Head of caudate nucleus (tissue), 42 donors: ENCODE results near the gene C4orf17.
A peak's percentile ranks its signal among the peaks of the same experiment; 100 is the strongest.
"Not testable (repeated sequence)": the region's sequence is repeated elsewhere in the genome, so short reads cannot be mapped to it uniquely, and the experiment has no call there.

Source experiments
- DNase-seq, 42 donors: peaks; one replicate each; pipeline versions ENCODE4 v3.0.0 to v3.0.0-alpha.2; 2020 to 2021; ENCODE audit warnings: mixed read lengths in 7 of 42
- intact Hi-C: fragments of 100-400 bp; cut with DNase I; formaldehyde crosslinking; loops from one replicate; pipeline ENCODE4 v1.15.0; 2022

C4orf17 gene

DNA sequence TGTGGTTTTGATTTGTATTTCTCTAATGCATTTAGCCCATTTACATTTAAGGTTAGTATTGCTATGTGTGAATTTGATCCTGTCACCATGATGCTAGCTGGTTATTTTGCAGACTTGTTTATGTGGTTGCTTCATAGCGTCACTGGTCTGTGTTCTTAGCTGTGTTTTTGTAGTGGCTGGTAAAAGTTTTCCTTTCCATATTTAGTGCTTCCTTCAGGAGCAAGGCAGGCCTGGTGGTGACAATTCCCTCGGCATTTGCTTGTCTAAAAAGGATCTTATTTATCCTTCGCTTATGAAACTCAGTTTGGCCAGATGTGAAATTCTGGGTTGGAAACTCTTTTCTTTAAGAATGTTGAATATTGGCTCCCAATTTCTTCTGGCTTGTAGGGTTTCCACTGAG, 23.9 kb downstream of the C4orf17 start:
- intact Hi-C loops, DNase-seq: not testable (repeated sequence)

DNA sequence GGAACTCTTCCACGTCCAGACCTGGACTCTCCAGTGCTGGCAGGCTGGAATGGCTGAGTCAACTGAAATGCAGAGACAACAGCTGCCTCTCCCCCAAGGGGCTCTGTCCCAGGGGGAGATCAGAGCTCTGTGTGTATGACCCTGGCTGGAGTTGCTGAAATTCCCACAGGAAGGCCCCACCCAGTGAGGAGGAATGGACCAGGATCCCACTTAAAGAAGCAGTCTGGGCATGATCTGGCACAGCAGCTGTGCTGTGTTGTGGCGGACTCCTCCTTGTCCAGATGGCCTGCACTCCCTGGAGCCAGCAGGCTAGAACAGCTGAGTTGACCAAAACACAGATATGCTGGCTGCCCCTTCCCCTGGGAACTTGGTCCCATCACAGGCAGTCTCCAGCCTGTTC, 25.4 kb downstream of the C4orf17 start:
- intact Hi-C loops = no loop called here
- no peak for DNase-seq

- intact Hi-C loops = no loop called here
- DNase-seq = no peak
Measured at GRCh38 chr4:99536848-99537247, 26.0 kb downstream of the C4orf17 start.

DNA sequence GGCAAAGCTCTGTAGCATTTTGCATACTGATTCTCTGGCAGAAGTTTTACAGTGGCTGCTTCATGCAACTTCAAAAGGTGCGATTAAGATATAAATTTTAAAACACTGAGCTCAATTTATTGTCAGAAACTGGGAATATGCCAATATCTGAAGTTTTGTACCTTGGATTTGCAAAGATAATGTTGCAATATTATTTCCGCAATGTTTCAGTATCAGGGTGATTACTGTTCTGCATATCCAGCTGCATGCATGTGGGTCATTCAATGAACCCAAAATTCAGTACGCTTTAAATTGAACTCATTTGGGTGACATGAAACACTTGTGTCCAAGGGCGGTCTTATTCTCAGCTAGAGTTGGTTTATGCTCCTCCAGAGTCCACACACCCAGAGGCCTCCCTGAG, 26.9 kb downstream of the C4orf17 start:
- intact Hi-C loops = no loop called here
- DNase-seq = no peak

GRCh38 chr4:99540277-99540939, 29.6 kb downstream of the C4orf17 start:
- intact Hi-C loops = no loop called here
- no peak for DNase-seq

DNA sequence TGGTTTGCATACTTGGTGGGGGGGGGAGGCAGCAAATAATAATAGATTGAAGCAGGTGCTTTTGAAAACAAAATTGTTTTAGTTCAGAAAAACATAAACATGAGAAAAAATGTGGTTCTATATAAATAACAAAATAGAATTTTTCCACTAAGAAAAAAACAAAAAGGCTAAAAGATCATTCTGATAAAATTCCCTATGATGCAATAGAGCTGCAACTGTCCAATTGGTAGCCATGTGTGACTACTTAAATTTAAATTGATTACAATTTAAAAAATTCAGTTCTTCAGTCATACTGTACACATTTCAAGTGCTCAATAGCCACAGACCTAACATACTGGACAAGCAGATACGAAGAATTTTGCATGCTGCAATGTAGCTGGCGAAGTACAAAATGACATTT, 42.1 kb downstream of the C4orf17 start:
- no peak for DNase-seq
- intact Hi-C loops = no loop called here

- intact Hi-C loops = loop anchor here (2.0 to 10.0 kb wide), 2 partner anchors 331 to 383 kb away; partner anchors contain the start of genes DNAJB14 and LAMTOR3
Measured at GRCh38 chr4:99563310-99564186, 52.7 kb downstream of the C4orf17 start, which contains the start of gene TRMT10A. Gene TRMT10A (minus strand): TSS chr4:99564039. CDS start chr4:99559338, 4,701 bp downstream.

GRCh38 chr4:99564921-99565320, 54.1 kb downstream of the C4orf17 start:
- intact Hi-C loops = loop anchor here (10.0 kb wide), 1 partner anchor 330 kb away; the partner anchor contains the start of gene LAMTOR3
- no peak for DNase-seq

More at GRCh38 chr4:99563310-99564186, 52.7 kb downstream of the C4orf17 start, which contains the start of gene TRMT10A:
- DNase-seq = peak; percentile 95 to 99 (median 98)

GRCh38 chr4:99571883-99572282, 61.1 kb downstream of the C4orf17 start:
- no peak for DNase-seq

GRCh38 chr4:99572527-99573240, 61.9 kb downstream of the C4orf17 start:
- intact Hi-C loops = no loop called here
- no peak for DNase-seq

More at GRCh38 chr4:99571883-99572282, 61.1 kb downstream of the C4orf17 start:
- intact Hi-C loops = no loop called here

DNA sequence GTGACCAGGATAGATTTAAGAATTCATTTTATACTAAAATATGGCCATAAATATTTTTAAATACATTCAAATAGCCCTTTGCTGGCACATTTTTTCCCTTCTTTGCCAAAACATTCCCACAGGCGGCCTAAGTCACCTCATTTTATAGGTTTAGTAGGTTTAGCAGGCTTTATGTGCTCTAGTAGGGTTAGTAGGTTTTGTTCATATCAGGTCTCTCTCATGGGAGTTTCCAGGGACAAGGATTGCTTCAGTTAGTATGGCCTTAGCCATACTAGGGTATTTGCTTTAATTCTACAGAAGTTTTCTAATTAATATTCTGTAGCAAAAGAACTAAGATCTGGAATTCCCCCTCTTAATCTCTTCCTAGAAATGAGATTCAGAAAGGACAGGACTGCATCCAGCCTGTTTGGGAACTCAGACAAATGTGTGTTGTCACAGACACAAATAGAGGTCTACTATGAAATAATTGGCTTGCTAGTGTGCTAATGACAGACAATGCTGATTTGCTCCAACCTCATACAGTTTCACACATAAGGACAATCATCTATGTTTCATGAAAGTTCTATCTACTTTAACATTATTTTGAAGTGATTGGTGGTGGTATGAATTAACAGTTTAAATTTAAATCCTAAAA, 63.0 kb downstream of the C4orf17 start:
- intact Hi-C loops = no loop called here
- no peak for DNase-seq

DNA sequence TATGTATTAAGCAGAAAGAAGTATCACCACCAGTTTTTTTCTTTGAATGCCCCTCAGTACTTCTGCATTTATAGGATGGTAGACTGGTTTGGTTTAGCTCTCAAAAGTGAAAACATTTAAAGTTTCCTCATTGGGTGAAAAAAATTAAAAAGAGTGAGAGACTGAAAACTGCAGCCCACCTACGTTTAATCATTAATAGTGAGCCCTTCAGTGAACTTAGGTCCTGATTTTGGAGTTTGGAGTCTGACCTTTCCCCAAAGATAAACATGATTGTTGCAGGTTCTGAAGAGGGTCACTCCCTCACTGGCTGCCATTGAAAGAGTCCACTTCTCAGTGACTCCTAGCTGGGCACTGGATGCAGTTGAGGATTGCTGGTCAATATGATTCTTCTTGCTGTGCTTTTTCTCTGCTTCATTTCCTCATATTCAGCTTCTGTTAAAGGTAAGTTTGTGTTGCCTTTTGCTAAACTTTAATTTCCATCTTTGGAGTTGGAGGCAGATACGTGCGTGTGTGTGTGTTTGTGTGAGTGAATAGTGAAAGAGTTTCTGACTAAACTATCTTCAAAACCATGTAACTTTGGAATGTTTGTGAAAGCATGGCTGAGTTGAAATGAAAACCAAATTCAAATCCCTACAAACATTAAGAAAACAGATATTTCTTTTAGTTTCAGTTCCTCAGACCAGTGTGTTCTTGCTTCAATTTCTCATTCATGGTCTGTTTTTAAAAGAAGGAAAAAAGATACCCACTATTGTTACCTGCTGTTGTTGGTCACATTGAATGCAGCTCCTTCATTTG, 63.9 kb downstream of the C4orf17 start, which contains the start of gene MTTP:
Gene MTTP, plus strand, starts transcription at position 295 of the 795 bp plus-strand sequence. Its CDS starts 86 bp downstream, at position 381.
- no peak for DNase-seq
- intact Hi-C loops = no loop called here

DNA sequence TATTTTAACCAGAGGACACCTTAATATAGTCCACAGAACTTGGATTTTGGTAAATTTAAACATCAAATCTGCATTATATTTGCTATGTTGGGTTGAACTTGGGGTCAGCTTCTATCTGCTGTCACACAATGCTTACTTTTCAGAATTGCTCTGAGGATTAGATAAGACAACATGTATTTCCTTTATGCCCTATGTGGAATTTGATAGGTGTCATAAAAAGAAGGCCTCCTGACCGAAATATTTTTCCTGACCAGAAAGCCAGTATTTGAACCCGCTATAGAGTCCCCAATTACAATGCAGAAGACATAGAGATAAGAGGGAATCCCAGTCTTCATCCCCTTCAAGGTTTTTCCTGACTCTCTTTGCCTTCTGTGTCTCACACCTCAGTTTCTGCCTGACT, 67.9 kb downstream of the C4orf17 start:
- intact Hi-C loops = no loop called here
- DNase-seq = no peak

DNA sequence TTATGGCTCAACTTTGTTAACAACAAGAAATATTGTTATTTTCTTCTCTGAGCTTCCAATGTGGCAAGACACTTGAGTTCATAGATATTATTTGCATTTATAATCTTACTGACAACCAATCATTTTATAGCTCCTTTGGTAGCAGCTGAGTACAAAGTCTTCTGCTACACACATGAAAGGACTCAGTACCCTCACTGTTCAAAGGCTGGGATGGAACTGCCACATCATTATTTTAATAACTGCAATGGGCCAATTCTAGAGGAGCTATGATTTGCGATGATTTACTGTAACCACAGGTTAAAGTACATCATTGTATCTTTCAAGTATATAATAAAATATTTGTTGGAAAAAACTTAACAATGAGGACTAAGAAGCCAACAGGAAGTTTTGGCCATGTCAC, 74.7 kb downstream of the C4orf17 start:
- DNase-seq = no peak
- intact Hi-C loops = no loop called here

DNA sequence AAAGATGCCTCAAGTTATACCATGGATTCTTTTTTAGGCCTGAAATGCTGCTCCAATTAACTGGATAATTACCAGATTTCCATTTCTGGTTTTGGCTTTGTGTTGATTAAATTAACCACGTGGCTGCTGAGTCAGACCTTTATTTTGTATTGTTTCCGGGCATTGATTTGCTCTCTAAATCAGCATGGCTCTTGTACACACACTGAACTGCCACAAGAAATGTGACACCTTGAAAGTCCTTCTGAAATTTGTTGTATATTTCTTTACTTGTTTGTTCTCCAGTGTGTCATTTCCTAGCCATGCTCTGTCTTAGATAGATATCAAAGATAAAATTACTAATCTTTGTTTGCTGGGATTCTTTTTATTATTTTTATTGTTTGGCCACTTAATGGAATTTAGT, 75.5 kb downstream of the C4orf17 start:
- intact Hi-C loops = no loop called here
- no peak for DNase-seq

GRCh38 chr4:99586797-99587196, 76.0 kb downstream of the C4orf17 start:
- intact Hi-C loops = no loop called here
- no peak for DNase-seq

DNA sequence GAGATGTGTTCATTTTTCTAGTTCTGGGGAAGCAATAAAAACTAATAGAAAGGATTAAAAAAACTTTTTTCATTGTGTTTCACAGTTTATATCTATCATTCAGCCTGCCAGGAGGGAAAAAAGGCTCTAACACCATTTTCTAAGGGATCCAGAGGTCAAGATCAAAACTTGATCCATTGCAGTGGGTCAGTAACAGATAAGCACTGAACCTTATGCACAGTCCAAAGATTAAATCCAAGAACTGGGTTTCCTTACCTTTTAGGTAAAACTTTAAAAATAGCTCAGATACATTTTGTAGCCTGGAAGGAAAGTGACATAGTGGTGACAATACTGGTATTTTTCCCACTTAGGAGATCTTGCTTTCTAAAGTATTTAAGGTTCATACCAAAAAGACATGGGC, 76.5 kb downstream of the C4orf17 start:
- intact Hi-C loops = no loop called here

GRCh38 chr4:99587803-99588202, 77.0 kb downstream of the C4orf17 start:
- intact Hi-C loops = no loop called here
- DNase-seq = no peak

More for the DNA sequence above, 76.5 kb downstream of the C4orf17 start:
- no peak for DNase-seq
